ENCODE results near the gene ACSF2.
"Not testable (repeated sequence)": the region's sequence is repeated elsewhere in the genome, so short reads cannot be mapped to it uniquely, and the experiment has no call there.

Gene ACSF2

DNA sequence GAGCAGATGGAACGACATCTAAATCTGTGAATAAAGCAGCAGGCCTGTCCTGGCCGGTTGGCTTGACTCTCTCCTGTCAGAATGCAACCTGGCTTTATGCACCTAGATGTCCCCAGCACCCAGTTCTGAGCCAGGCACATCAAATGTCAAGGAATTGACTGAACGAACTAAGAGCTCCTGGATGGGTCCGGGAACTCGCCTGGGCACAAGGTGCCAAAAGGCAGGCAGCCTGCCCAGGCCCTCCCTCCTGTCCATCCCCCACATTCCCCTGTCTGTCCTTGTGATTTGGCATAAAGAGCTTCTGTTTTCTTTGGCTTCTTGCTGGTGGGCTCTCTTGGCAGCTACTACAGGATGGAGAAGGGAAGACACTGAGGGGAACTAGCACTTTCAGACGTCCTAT is 48.5 kb downstream of the ACSF2 start:
- Histone ChIP-seq H3K9me3 (ENCODE audit: low read length) (no peaks in the 10 kb centered on the region), H3K4me3 (ENCODE audit: low read length) (no peak overlapping the region), H3K27me3 (ENCODE audit: insufficient read depth, low read length) (peaks cover 45% of the 10 kb centered on the region), H3K36me3 (ENCODE audit: insufficient read depth, low read length) (no peaks in the 10 kb centered on the region), H3K4me1 (ENCODE audit: insufficient read depth, low read length) (peaks cover 5% of the 10 kb centered on the region), H2AFZ (ENCODE audit: low read depth, low read length) (no peak overlapping the region)

DNA sequence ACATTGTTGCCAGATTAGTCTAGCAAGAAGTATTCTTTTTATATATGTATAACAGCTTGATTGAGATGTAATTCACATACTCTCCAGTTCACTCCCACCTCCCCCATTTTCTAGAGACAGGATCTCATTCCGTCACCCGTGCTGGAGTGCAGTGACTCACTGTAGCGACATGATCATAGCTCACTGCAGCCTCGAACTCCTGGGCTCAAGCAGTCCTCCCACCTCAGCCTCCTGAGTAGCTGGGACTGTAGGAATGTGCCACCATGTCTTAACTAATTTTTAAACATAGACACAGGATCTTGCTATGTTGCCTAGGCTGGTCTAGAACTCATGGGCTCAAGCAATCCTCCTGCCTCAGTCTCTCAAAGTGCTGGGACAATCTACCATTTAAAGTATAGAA is 49.3 kb downstream of the ACSF2 start:
- peaks cover 36% of the 10 kb centered on the region for H3K27me3 ChIP-seq (ENCODE audit: insufficient read depth, low read length)
- peaks cover 10% of the 10 kb centered on the region for H3K4me1 ChIP-seq (ENCODE audit: insufficient read depth, low read length)
- no peaks in the 10 kb centered on the region for H3K36me3 ChIP-seq (ENCODE audit: insufficient read depth, low read length)
- no peak overlapping the region for H3K4me3 ChIP-seq (ENCODE audit: low read length)
- H3K9me3 ChIP-seq (ENCODE audit: low read length), result no peaks in the 10 kb centered on the region
- no peak overlapping the region for H2AFZ ChIP-seq (ENCODE audit: low read depth, low read length)

DNA sequence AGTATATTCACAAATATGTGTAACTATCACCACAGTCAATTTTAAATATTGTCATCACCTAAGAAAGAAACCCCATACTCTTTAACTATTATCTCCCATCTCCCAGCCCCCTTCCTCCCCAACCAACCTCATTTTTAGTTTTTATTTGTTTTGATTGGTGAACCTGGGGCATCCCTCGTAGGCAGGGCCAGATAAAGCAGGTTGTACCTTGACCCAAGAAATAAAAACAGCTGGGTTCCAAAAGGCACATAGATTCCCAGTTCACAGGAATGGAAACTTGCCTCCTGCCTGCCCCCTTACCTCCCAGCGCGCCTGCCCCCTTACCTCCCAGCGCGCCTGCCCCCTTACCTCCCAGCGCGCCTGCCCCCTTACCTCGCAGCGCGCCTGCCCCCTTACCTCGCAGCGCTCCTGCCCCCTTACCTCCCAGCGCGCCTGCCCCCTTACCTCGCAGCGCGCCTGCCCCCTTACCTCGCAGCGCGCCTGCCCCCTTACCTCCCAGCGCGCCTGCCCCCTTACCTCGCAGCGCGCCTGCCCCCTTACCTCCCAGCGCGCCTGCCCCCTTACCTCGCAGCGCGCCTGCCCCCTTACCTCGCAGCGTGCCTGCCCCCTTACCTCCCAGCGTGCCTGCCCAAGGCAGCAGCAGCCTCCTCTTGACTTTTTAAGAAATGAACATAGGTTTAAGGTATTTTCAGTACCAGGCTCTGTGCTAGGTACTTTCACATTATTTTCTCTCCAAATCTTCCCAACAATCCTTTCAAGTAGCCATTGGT is 49.9 kb downstream of the ACSF2 start:
- not testable (repeated sequence) for H3K36me3 ChIP-seq (ENCODE audit: insufficient read depth, low read length); H3K4me3 ChIP-seq (ENCODE audit: low read length); H2AFZ ChIP-seq (ENCODE audit: low read depth, low read length); H3K9me3 ChIP-seq (ENCODE audit: low read length)
- Histone ChIP-seq H3K4me1 (ENCODE audit: insufficient read depth, low read length) (peaks cover 10% of the 10 kb centered on the region), H3K27me3 (ENCODE audit: insufficient read depth, low read length) (peaks cover 32% of the 10 kb centered on the region)

DNA sequence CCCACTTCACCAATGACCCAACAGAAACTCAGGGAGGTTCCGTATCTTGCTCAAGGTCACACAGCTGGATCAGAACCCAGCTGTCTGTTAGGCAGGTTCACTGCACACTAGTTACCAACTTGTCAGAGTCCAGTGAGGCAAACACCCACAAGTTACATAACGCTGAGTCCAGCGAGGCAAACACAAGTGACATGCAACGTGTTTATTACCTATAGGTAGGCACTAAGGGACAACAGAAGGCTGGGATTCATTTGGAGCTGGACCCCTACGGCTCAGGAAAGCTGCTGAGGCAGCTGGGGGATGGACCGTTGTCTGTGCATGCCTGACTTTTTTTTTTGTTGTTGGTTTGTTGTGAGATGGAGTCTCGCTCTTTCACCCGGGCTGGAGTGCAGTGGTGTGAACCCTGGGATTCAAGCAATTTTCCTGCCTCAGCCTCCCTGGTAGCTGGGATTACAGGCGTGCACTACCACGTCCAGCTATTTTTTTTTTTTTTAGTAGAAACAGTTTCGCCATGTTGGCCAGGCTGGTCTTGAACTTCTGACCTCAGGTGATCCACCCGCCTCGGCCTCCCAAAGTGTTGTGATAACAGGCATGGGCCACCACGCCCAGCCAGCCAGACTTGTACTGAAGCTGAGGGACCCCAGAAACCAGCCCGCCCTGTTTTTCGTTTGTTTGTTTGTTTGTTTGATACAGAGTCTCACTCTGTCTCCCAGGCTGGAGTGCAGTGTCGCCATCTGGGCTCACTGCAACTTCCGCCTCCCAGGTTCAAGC is 50.7 kb downstream of the ACSF2 start:
- Histone ChIP-seq H3K9me3 (ENCODE audit: low read length) (no peaks in the 10 kb centered on the region), H3K4me1 (ENCODE audit: insufficient read depth, low read length) (peaks cover 12% of the 10 kb centered on the region), H3K27me3 (ENCODE audit: insufficient read depth, low read length) (peaks cover 24% of the 10 kb centered on the region), H3K4me3 (ENCODE audit: low read length) (no peak overlapping the region), H3K36me3 (ENCODE audit: insufficient read depth, low read length) (no peaks in the 10 kb centered on the region), H2AFZ (ENCODE audit: low read depth, low read length) (no peak overlapping the region)

DNA sequence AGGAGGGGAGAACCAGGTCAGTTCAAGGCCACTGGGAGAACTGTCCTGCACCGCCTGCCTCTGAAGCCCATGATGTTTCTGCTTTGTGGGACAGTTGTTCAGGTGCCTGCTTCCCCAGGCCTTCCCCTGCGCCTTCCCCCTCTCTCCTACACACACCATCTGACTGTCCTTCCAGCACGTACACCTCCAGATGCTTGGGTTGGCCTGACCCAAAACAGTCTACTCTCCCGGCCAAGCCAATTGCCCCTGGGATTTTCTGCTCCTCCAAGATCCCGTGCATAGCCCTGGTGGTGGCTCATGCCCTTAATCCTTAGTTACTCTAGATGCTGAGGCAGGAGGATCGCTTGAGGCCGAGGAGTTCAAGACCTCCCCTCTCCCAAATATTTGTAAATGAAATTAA is 52.0 kb downstream of the ACSF2 start:
- peak overlapping the region; percentile 83 for H3K4me3 ChIP-seq (ENCODE audit: low read length)
- no peaks in the 10 kb centered on the region for H3K36me3 ChIP-seq (ENCODE audit: insufficient read depth, low read length)
- H3K9me3 ChIP-seq (ENCODE audit: low read length), result no peaks in the 10 kb centered on the region
- peaks cover 12% of the 10 kb centered on the region for H3K4me1 ChIP-seq (ENCODE audit: insufficient read depth, low read length)
- H2AFZ ChIP-seq (ENCODE audit: low read depth, low read length), result peak overlapping the region; percentile 82
- peaks cover 16% of the 10 kb centered on the region for H3K27me3 ChIP-seq (ENCODE audit: insufficient read depth, low read length)

DNA sequence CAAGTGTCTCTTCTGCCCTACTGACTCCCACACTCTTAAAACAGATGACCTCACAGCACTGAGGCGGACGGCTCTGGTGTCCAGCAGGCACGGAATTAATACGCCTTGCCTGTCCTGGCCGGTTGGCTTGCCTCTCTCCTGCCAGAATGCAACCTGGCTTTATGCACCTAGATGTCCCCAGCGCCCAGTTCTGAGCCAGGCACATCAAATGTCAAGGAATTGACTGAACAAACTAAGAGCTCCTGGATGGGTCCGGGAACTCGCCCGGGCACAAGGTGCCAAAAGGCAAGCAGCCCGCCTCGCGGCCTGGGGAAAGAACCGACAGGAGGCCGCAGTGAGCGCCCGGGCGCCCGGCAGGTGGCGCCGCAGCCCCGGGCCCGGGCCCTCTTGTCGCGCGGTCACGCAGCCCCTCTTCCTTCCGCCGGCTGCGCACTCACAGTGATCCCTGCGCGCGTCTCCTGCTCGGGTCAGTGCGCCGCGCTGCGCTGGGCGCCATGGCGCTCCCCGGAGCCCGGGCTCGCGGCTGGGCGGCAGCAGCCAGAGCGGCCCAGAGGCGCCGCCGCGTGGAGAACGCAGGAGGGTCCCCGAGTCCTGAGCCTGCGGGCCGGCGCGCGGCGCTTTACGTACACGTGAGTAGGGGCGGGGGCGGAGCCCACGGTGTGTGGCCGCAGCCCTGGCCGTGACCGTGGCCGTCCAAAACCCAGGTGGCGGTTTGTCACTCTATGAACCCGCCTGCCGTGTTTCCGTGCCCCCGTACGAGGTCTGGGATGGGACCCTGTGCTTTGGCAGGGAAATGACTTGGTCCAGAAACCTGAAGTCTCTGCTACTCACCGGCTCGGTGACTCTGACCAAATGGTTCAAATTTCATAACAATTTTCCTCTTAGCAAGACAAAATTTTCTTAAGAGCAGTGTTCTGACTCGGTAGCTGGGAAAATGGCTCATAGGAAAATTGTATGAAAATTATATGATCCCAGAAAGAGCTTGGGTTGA is 52.7 kb downstream of the ACSF2 start, which contains the start of gene RSAD1:
Gene RSAD1 (plus strand): TSS at position 470 of the 991 bp plus-strand sequence. CDS start 25 bp downstream, at position 495.
- H3K4me1 ChIP-seq (ENCODE audit: insufficient read depth, low read length), result peaks cover 12% of the 10 kb centered on the region
- H3K36me3 ChIP-seq (ENCODE audit: insufficient read depth, low read length), result peaks cover 3% of the 10 kb centered on the region
- H3K9me3 ChIP-seq (ENCODE audit: low read length), result no peaks in the 10 kb centered on the region
- H3K27me3 ChIP-seq (ENCODE audit: insufficient read depth, low read length), result peaks cover 12% of the 10 kb centered on the region
- H2AFZ ChIP-seq (ENCODE audit: low read depth, low read length), result peak within 1 kb of the TSS; percentile 82
- H3K4me3 ChIP-seq (ENCODE audit: low read length), result peak within 1 kb of the TSS; percentile 83

DNA sequence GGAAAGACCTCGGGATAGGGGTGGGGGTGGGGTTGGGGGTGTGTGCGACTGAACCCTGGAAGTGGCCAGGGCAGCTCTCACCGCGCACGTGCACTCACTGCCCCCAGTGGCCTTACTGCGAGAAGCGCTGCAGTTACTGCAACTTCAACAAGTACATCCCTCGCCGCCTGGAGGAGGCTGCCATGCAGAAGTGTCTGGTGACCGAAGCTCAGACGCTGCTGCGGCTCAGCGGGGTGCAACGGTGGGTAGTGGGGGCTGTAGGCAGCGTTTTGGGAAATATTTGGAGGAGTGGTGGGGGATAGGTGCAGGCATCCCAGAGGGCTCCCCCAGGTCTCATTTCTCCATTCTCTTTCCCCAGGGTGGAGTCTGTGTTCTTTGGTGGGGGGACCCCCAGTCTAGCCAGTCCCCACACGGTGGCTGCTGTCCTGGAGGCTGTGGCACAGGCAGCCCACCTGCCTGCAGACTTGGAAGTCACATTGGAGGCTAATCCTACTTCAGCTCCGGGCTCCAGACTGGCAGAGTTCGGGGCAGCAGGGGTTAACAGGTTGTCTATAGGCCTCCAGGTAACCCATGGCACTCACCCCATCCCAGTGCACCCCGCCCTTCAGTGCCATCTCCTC is 53.6 kb downstream of the ACSF2 start:
- Histone ChIP-seq H3K27me3 (ENCODE audit: insufficient read depth, low read length) (peaks cover 8% of the 10 kb centered on the region), H3K9me3 (ENCODE audit: low read length) (no peaks in the 10 kb centered on the region), H2AFZ (ENCODE audit: low read depth, low read length) (peak overlapping the region; percentile 82), H3K36me3 (ENCODE audit: insufficient read depth, low read length) (peaks cover 3% of the 10 kb centered on the region), H3K4me1 (ENCODE audit: insufficient read depth, low read length) (peaks cover 12% of the 10 kb centered on the region), H3K4me3 (ENCODE audit: low read length) (peak overlapping the region; percentile 83)

DNA sequence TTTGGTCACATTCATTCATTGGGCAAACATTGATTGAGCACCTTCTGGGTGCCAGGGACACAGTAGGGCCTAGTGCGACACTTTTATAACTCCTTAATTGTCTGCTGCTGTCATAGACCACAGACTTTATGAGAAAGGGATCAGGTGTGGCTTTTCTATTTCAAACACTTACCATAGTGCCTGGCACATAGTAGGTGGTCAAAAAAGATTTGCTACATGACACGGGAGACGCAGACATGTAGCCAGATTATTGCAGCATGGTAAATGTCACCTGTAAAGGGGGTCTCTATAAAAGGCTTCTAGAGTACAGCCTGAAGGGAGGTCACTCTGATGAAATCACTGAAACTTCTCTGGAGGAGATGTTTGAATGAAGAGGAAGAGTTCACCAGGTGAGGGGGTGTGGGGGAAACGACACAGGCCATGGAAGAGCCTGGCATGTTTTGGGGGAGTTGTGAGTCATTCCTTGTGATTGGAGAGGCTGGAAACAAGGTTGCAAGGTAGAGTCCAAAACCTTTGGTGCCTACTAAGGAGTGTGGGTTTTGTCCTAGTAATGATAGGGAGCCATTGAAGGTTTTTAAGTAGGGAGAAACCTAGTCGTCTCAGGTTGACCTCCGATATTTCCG is 54.2 kb downstream of the ACSF2 start:
- peaks cover 5% of the 10 kb centered on the region for H3K36me3 ChIP-seq (ENCODE audit: insufficient read depth, low read length)
- H3K4me1 ChIP-seq (ENCODE audit: insufficient read depth, low read length), result peaks cover 12% of the 10 kb centered on the region
- peaks cover 6% of the 10 kb centered on the region for H3K27me3 ChIP-seq (ENCODE audit: insufficient read depth, low read length)
- no peak overlapping the region for H2AFZ ChIP-seq (ENCODE audit: low read depth, low read length)
- no peak overlapping the region for H3K4me3 ChIP-seq (ENCODE audit: low read length)
- no peaks in the 10 kb centered on the region for H3K9me3 ChIP-seq (ENCODE audit: low read length)

DNA sequence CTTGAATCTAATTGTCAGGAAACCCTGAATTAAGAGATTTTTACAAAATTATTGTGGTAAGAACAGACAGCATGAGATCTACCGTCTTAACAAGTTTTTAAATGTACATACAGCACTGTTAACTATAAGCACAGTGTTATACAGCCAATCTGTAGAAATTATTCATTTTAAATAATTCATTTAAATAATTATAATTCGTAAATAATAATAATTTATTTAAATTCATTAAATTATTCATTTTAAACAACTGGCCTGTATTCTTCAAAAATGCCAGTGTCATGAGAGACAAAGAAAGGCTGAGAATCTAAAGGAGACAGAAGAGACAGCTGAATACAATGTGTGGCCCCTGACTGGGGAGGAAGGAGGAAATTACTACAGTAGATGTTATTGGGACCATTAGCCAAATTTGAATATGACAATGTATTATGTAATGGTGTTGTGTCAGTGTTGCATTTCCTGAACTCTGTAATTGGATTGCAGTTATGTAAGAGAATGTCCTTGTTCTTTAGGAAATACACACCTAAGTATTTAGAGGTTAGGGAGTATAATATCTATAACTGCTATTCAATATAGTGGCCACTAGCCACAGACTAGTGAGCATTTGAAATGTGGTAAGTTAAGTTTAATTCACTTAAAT is 55.0 kb downstream of the ACSF2 start:
- H3K4me1 ChIP-seq (ENCODE audit: insufficient read depth, low read length), result peaks cover 12% of the 10 kb centered on the region
- H2AFZ ChIP-seq (ENCODE audit: low read depth, low read length), result no peak overlapping the region
- H3K9me3 ChIP-seq (ENCODE audit: low read length), result no peaks in the 10 kb centered on the region
- no peaks in the 10 kb centered on the region for H3K27me3 ChIP-seq (ENCODE audit: insufficient read depth, low read length)
- H3K36me3 ChIP-seq (ENCODE audit: insufficient read depth, low read length), result peaks cover 9% of the 10 kb centered on the region
- no peak overlapping the region for H3K4me3 ChIP-seq (ENCODE audit: low read length)

DNA sequence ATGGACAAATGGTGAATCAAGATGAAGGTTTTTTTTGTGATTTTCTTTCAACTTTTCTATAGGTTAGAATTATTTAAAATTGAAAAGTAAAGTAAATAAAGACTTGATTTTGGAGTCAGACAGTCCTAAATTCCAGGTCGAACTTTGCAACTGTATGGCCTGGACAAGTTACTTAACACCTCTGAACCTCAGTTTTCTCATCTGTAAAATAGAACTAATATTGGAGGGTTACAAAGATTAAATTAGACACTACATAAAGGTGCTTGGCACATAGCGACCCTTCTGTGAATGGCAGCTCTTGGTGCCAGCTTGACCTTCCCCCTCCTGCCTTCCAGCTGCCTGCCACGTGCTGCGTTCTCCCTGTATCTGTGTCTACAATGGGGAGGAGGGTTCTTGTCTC is 55.6 kb downstream of the ACSF2 start:
- H2AFZ ChIP-seq (ENCODE audit: low read depth, low read length), result no peak overlapping the region
- peaks cover 12% of the 10 kb centered on the region for H3K4me1 ChIP-seq (ENCODE audit: insufficient read depth, low read length)
- H3K9me3 ChIP-seq (ENCODE audit: low read length), result no peaks in the 10 kb centered on the region
- peaks cover 9% of the 10 kb centered on the region for H3K36me3 ChIP-seq (ENCODE audit: insufficient read depth, low read length)
- H3K27me3 ChIP-seq (ENCODE audit: insufficient read depth, low read length), result no peaks in the 10 kb centered on the region
- H3K4me3 ChIP-seq (ENCODE audit: low read length), result no peak overlapping the region

DNA sequence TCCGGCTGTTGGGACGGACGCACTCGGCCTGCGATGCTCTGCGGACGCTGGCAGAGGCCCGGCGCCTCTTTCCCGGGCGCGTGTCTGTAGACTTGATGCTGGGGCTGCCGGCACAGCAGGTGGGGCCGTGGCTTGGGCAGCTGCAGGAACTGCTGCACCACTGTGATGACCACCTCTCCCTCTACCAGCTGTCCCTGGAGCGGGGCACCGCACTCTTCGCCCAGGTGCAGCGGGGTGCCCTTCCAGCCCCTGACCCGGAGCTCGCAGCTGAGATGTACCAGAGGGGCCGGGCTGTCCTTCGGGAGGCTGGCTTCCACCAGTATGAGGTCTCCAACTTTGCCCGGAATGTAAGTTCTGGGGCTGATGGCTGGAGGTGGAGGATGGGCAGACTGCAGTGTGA is 56.1 kb downstream of the ACSF2 start:
- Histone ChIP-seq H3K4me3 (ENCODE audit: low read length) (no peak overlapping the region), H3K9me3 (ENCODE audit: low read length) (no peaks in the 10 kb centered on the region), H3K27me3 (ENCODE audit: insufficient read depth, low read length) (no peaks in the 10 kb centered on the region), H3K4me1 (ENCODE audit: insufficient read depth, low read length) (peaks cover 12% of the 10 kb centered on the region), H2AFZ (ENCODE audit: low read depth, low read length) (no peak overlapping the region), H3K36me3 (ENCODE audit: insufficient read depth, low read length) (peaks cover 9% of the 10 kb centered on the region)

DNA sequence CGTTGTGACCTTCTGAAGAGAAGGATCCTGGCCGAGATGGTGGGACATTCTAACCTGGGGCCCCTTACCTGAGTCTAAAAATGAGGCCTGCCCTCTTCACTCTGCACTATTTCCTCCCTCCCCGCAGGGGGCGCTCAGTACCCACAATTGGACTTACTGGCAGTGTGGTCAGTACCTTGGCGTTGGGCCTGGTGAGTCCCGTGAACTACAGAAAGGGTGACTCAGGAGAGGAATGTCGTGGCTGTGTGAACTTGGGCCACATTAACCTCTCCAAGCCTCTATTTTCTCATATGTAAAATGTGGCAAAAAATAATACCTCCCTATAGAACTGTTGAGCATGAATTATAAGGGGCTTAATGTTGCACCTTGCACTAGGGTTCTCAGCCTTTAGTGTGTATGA is 56.5 kb downstream of the ACSF2 start:
- Histone ChIP-seq H2AFZ (ENCODE audit: low read depth, low read length) (no peak overlapping the region), H3K4me1 (ENCODE audit: insufficient read depth, low read length) (peaks cover 12% of the 10 kb centered on the region), H3K4me3 (ENCODE audit: low read length) (no peak overlapping the region), H3K36me3 (ENCODE audit: insufficient read depth, low read length) (peaks cover 9% of the 10 kb centered on the region), H3K9me3 (ENCODE audit: low read length) (no peaks in the 10 kb centered on the region), H3K27me3 (ENCODE audit: insufficient read depth, low read length) (no peaks in the 10 kb centered on the region)
